Measurements from ENCODE around the gene MXD4.
"Not testable (repeated sequence)": the region's sequence is repeated elsewhere in the genome, so short reads cannot be mapped to it uniquely, and the experiment has no call there.

MXD4 gene

DNA sequence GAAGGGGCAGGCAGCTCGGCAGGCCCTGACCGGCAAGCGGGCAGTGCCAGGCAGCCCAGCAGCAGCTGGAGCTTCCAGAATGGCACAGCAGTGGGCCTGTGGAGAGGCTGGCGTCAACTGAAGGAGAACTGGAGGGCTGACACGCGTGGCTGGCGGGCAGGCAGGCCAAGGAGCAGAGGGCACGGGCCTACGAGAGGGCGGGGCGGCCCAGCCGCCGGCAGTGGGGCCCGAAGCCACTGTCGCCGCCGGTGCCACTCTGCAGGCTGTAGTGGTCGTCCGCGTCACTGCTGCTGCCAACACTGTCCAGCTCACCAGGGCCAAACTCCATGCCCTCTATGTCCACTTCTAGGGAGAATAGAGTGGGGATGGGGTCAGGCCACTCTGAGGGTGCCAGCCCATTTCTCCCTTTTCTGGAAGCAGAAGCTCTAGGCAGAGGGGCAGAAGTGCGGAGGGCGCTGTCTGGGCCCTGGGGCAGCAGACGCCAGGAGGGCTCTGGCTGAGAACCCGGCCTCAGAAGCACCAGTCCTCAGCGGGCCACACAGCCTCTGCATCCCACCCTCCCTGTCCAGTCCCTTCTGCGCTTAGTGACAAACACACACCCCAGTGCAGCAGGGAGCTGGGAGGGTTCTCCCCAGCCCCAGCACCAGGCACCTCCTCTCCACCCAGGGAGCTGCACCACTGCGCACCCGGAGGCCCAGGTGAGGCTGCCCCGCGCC is 11.4 kb downstream of the MXD4 start:
- DNase-seq, result no peak

DNA sequence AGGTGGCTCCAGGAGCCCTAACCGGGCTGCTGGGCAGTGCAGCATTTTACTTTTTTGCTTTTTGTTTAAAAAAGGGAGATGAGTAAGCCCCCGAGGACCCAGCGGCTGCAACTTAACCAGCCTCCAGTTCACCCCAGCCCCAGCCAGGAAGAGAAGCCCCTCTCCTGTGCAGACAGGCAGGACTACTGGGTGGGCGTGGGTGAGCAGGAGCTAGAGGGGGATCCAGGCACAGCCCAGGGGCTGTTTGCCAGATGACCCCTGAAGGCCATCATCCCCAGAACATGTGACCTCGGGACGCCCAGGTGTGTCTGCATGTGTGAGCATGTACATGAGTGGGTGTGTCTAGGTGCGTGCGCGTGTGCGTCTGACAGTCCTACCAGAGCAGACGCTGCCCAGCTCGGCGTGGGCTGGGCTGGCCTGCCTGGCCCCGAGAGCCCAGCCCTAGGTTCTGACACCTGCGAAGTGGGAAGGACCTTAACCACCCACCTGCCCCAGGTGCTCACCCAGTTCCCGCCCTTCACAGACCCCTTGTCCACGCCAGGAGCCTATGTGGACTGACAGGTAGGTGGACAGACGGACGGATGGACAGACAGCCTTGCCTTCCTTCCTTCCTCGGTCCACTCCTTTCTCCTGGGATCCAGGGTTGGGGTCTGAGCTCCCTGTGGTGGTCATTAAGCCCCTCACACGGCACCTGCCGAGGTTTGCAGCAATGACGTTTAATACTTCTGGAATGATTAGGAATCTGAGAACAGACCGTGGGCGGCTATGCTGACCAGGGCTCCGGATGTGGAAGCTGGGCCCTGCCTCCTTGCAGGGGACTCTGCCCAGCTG is 12.2 kb downstream of the MXD4 start:
- DNase-seq, result no peak

DNA sequence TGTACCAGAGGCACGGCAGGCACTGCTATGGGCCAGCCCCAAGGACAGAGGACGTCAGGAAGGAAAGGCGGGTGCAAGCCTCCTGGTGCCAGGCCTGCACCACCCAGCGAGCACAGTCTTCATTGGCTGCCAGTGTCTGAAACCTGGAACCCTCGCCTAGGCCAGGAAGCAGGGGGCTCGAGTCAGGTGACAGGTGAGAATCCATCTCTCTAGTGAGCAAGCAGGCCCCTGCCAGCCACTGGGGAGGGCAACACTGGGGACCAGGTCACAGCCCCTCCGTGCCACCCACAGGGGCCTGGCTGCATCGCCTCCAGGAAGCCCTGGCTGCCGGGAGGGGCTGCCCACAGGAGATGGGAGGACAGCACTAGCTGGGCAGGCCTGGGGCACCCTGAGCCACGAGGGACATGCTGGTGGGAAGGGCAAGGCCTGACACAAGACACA is 13.1 kb downstream of the MXD4 start:
- no peak for DNase-seq

DNA sequence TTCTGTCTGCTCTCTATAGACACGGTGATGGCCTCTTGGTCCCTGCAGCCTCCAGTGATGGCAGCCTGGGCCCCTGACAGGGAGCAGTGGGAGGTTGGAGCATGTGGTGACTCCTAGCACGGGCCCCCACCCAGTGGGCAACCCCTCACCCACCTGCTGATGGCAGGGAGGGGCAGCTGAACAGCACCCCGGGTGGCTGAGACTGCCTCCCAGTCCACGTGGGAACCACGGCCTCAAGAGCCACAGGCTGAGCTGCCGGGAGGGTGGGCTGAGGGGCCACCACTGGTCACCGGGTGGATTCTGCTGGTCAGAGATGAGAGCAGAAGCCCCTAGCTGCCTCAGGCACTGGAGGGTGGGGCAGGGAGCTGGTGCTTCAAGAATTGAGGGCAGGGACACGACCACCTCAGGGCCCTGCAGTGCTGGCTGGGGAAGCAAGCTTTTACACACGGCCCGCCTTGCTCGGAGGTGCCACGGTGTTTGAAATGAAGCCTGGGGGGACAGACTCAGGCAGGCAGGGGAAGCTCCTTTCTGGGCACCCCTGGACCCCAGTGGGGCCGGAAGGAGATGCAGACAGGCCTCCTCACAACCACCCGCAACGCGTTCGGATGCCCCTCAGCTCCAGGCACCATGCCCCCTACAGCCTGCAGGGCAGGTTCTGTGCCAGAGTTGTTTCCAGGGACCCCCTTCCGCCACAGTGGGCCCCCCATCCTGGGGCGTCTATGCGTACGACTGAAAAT is 13.7 kb downstream of the MXD4 start:
- no peak for DNase-seq

DNA sequence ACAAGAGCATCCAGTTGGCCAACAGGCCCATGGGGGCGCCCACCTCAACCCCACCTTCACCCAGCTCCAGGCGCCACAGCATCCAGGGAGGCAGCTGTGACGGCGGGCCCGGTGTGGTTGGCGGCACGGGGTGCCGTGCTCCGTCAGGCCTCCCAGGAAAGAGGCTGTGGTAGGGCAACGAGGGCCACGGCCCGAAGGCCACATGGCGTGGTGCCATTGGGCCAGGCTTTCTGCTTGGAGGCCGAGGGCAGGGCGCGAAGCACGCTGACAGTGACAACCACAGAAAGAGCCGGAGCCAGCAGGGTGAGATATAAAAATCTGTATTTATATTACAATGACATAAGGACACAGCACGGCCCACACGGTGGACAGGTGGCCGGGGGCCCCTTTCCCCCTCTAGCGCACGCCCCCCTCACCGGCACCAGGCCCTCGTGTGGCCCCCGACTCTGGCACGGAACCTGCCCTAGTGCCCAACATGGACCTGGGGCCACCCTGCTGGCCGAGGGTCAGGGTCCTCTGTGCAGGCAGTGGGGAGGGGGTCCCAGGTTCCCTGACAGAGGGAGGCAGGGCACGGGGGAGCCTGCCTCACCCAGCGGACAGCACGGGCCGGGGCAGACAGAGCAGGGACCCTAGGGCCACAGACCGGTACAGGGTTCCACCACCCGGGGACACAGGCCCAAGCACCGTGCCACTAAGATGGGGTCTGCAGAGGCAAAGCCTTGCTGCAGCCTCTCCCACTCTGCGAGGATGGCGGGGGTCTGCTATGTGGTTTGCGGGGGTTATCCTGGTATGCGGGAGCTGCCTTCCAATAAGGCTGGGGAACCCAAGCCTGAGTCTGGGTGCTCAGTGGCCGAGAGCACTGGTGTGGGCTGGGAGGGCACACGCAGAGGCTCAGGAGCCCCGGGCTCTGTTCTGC is 14.5 kb downstream of the MXD4 start:
- no peak for DNase-seq

DNA sequence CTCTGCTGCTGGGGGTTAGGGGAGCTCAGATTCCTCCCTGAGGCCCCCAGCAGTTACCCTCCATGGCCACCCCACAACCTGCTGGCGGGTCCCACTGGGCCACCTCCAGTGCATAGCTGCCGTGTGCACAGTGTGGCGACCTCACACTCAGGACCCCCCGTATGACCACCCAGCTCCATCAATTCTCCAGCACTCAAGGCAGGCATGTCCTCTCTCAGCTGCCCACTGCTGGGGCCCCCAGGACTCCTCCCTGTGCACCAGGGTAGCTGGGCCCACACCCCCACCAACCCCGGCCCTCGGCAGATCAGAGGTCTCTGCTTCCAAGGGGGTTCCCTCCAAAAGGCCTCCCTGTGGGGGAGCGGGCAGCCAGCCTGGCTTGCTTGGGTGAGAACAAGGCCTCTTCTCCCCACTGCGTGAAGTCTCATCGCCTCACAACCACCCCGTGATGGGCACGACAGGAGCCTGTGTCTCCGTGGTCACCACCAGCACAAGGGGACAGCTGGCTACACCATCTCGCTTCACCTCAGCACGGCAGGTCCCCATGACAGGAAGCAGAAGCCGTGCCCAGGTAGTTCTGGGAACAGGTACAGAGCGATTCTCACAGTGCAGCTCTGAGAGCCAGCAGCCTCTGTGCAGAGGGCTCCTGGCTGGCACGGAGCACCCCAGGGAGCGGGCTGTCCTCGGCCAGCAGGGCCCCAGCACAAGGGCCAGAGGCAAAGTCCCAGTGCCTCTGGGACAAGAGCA is 15.4 kb downstream of the MXD4 start:
- DNase-seq, result no peak

DNA sequence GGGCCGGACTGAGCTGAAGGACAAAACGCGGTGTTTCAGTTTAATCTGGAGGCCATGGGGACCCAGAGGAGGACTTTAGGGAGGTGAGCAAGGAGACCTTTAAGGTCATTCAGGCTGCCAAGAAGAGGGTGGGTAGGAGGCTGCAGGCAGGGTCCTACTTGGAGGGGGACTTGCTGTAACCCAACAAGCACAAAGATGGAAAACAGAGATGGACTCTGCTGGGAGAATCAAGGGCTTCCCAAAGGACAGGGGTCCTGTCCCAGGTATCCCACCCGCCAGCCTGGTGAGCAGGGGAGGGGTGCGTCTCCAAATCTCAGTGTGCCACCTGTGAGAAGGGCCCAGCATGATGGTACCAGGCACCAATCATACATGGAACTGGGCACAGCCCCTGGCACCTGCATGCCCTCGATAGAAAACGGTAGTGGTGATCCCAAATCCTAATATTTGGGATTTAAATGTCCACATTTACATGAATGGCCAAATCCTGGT is 16.1 kb downstream of the MXD4 start:
- no peak for DNase-seq

DNA sequence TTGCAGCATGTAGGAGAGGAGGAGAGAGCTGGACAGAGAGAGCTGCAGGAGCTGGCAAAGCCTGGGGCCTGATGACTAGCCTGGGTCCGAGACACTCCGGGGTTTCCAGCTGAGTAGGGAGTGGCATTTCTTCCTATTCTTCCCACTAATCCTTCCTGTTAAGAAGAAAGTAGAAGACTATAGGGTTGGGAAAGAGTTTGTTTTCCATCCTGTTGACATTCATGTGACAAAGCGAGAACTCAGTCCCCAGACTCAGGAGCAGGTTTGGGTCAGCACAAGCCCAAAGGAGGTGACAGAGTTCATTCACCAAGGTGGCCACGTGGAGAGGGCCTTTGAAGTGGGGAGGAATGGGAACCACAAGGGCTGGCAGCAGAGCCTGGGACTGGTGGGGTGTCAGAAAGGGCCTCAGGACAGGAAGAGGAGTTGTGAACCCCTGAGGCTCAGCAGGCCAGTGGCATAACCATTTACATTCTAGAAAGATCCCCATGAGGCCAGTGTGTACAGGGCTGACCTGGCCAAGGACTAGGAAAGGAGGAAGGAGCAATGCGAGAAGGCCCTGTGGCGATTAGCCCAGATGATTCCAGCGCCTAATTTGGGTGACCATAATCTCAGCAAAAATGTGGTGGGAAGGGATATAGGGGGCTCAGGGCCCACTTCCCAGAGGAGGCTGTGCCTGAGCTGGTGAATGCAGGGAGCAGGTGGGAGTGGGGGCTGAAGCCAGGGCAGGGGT is 16.7 kb downstream of the MXD4 start:
- no peak for DNase-seq

DNA sequence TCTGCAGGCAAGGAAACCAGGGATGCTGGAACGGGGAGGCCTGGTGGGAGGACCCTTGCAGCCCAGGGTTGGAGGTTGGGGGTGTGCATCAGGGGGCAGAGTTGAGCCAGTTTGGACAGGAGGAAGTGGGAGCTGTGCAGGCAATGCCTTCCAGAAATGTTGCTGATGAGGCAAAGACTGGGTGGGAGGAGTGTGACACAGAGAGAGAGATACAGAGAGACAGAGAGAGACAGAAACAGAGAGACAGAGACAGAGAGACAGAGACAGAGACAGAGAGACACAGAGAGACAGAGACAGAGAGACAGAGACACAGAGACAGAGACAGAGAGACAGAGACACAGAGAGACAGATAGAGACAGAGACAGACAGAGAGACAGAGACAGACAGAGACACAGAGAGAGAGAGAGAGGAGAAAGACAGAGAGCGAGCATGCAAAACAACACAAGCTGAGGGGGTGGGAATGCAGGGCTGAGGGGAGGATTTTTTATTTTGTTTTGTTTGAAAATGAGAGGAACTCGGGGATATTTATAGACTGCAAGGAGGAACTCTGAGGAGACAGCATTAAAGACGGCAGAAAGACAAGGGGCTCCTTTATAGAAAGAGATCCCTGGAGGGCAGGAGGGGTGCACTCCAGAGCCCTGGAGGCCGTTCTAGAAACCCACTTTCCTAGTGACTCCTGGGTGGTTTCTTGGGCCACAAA is 18.1 kb downstream of the MXD4 start:
- DNase-seq, result peak; percentile 59

DNA sequence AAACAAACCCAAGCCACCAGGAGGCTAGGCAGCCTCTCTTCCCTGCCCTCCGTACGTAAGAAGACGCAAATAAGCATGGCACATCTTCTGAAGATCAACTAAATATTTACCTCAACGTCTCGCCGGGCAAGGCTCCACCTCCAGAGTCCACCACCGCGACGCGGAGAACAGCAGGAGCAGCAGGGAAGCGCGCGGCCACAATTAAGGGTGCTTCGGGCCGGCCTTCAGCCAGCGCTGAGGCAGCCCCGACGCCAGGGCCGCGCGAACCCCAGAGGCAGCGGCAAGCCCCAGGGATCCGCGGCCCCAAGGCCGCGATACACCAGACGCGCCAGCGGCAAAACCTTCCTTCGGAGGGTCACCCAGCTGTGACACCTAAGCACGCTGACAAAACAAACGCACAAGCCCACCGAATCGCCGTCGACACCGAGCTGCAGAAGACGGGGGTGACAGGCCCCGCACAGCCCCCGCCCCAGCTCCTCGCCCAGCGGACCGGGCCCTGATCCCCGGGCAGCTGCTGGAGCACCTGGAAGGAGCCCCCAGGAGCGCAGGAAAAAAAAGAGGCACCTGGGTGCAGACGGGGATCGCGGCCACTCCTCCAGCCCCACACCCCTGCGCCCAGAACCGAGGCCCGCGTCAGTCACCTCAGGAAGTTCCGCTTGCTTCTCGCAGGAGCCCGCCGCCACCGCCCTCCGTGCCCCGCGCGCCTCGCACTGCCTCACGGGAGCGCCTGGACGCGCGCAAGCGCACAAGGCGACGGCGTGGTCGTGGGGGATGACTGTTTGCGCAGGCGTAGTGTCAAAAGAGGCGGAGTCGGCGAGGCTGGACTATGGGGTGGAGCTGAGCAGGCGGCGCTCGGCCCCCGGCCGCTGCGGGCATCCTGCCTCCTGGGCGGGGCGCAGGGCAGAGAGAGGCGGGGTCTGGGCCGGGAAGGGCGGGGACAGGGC is 20.2 kb downstream of the MXD4 start, which contains the start of the genes HAUS3 and POLN:
TSS of gene HAUS3 (minus strand) at position 712 of the 944 bp plus-strand sequence. CDS start 1,175 bp downstream, outside the sequence.
TSS of gene POLN (minus strand) at position 712 of the 944 bp plus-strand sequence. CDS start 12,890 bp downstream, outside the sequence.
- DNase-seq, result peak; percentile 96

DNA sequence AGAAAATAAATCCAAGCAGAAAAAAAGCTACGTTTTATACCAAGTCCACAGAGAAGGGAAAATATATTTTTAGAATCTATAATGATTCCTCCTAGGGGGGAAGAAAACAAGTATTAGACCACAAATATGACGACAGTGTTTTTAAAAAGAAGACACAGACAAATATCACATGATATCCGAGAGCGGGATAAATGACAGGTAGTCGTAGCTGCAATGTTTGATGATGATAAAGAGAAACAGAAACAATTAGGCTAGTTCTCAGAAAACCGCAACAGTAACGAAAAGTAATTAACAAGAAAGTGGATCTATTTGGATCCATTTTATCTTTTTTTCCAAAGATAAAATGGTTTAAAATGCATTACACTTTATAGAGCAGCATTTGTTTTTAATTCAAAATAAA is 20.9 kb downstream of the MXD4 start:
- no peak for DNase-seq

DNA sequence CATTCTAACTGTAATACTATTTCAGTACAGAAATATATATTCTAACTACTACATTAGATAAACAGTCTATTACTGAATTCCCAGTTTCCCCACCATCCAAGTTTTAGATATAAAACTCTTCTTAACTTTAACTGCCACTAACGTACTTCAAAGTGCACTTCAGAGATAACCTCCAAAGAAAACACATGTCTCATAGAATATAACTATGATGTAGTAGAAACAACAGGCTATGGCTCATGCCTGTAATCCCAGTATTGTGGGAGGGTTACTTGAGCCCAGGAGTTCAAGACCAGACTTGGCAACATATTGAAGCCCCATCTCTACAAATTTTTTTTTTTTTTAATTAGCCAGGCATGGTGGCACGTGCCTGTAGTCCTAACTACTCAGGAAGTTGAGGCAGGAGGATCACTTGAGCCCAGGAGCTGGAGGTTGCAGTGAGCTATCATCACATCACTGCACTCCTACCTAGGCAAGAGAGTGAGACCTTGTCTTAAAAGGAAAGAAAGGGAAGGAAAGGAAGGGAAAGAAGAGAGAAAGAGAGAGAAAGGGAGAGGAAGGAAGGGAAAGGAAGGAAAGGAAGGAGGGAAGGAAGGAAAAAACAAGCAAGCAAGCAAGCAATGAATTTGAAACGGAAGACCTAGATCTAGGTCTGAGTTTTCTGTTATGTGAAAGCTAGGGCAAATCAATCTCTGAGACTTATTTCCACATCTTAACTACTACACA is 24.8 kb downstream of the MXD4 start:
- no peak for DNase-seq

DNA sequence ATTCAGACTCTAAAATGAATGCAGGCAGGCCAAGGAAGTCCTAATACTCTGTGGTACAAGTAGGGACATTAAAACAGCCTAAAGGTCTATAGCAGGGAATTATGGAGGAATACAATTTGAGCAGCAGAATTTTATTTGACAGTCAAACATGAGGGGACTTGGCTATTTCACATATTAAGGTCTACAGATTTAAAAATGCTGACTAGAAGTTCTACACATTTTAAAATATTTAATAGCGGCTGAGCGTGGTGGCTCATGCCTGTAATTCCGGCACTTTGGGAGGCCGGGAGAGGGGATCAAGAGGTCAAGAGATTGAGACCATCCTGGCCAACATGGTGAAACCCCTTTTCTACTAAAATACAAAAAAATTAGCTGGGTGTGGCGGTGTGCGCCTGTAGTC is 30.8 kb downstream of the MXD4 start:
- DNase-seq, result no peak

DNA sequence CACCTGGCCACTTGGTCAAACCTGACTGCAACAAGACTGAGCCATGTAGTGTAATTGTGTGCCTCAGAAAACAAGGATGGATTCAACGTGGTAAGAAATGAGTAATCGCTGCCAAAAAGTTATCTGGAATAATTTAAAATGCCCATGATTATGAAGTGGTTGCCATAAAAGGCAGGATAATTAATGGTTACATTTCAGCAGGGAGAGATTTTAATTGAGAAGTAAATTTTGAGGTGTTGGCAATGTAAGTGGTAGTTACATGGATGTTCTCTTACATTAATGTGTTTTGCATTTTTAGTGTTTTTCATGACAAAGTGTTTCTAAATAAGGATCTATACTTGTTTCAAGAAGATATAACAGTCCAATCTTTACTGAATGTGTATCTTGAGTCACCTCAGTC is 35.6 kb downstream of the MXD4 start:
- DNase-seq, result no peak

DNA sequence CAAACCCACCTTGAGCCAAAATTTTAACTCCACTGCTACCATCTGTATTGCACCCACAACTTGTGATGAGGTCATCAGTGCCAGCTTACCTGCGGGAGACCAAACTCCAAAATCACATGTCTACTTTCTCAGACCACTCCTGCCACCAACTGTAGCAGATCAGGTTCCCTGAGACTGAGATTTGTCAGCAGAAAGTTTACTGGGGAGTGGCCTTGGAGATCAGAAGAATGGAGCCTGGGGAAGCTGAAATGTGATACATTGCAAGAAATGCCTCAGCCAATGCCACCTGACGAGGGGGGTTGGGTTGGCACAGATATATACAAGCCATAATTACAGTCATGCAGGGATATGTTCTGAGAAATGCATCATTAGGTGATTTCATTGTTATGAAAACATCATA is 39.1 kb downstream of the MXD4 start:
- no peak for DNase-seq

DNA sequence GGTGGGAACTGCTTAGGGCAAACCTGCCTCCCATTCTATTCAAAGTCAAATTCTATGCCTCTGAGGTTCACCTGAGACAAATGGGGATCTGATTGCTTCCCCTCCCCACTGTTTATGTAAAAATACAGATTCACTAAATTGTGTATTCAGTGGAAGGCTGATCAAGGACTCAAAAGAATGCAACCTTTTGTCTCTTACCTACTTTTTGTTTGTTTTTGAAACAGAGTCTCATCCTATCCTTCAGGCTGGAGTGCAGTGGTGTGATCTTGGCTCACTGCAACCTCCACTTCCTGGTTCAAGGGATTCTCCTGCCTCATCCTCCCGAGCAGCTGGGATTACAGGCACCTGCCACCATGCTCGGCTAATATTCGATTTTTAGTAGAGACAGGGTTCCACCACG is 40.5 kb downstream of the MXD4 start:
- not testable (repeated sequence) for DNase-seq

DNA sequence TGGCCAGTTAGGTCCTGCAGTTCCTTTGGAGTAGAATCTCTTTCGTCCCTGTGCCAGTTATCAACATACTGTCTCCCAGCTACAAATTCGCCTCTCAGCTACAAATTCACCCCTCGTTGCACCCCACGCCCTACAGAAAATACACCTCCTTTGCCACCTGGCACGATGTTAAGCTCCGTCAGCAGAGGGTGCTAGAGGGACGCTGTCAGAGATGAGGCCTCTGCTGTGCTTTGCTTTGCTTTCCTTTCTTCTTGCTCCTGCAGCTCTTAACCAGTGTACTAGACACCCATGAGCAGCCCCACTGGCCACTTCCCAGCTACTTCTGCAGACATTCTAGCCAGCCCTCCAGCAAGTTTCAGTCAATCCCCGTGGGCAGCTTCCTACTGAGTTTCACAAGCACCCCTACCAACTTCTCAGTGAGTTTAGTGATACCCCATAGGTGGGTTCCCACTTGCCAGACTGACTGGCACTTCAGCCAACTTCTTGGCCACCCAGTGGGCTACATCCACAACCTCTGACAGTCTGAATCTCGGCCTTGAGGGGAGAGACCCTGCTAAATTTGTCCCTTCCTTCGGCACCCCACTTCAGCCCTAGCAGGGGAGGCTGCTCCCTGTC is 41.8 kb downstream of the MXD4 start:
- DNase-seq, result peak; percentile 62

Data from fibroblast of skin of back (primary cell).